Right lobe of liver (tissue), 4 donors: ENCODE results near the gene NOP10.

Experiments used
- CTCF ChIP-seq, 4 donors: fragments of 200-600 bp in 3 of 4; fragments of 450-650 bp in 1 of 4; IDR thresholded peaks; one replicate each; pipeline versions ENCODE4 v1.5.1 to v1.8.0; 2016 to 2022; ENCODE audit warnings: antibody characterized with exemption in 4 of 4, mild to moderate bottlenecking in 2 of 4
- POLR2A ChIP-seq: fragments of 450-650 bp; IDR thresholded peaks from one replicate; pipeline ENCODE4 v1.6.1; 2017; ENCODE audit warnings: antibody characterized with exemption, mild to moderate bottlenecking
- donor health status: DM: no; HTN: no; CAD: no.
- donor health status: DM: no; HTN: no; CAD: no.
- donor health status: DM: no; HTN: yes; CAD: no.

GRCh38 chr15:34327906-34328305 is 15.0 kb downstream of the NOP10 start:
- TF ChIP-seq CTCF (IDR thresholded peaks at IDR 0.05), result no peak
- TF ChIP-seq POLR2A, result no peak
